Osteoblast (primary cell): ENCODE measurements around the gene TMIGD3. TPM values are rescaled to one million over a fixed set of nuclear protein-coding genes. Genes with fewer than 3 reads are reported as not detected.

Experiments used
- DNase-seq: peaks from one replicate; pipeline ENCODE4 v3.0.0; 2011; ENCODE audit warnings: low spot score, mixed read lengths; ENCODE audit not compliant: insufficient read length; ENCODE audit errors: missing footprints
- H2AFZ ChIP-seq: 2 replicates; pipeline ENCODE4 v1.6.0; 2011; ENCODE audit warnings: mild to moderate bottlenecking, low read length
- H3K27ac ChIP-seq: 2 replicates; pipeline ENCODE4 v1.5.1; 2011; ENCODE audit warnings: mild to moderate bottlenecking, low read depth, low read length, moderate library complexity
- H3K27me3 ChIP-seq: 2 replicates; pipeline ENCODE4 v1.6.0; 2012; ENCODE audit warnings: mild to moderate bottlenecking, control low read depth, inconsistent platforms, low read length, moderate library complexity; ENCODE audit not compliant: insufficient read depth
- H3K36me3 ChIP-seq: 2 replicates; pipeline ENCODE4 v1.5.1; 2011; ENCODE audit warnings: mild to moderate bottlenecking, low read length, control low read depth, moderate library complexity; ENCODE audit not compliant: insufficient read depth
- H3K4me1 ChIP-seq: 2 replicates; pipeline ENCODE4 v1.5.1; 2011; ENCODE audit warnings: mild to moderate bottlenecking, low read length, control low read depth, moderate library complexity; ENCODE audit not compliant: insufficient read depth
- H3K4me2 ChIP-seq: 2 replicates; pipeline ENCODE4 v1.6.0; 2011; ENCODE audit warnings: mild to moderate bottlenecking, low read length; ENCODE audit not compliant: insufficient read depth
- H3K4me3 ChIP-seq: fragments of 200-600 bp; sonication (generic); 3 replicates; pipeline ENCODE4 v1.5.1; 2012; ENCODE audit warnings: mild to moderate bottlenecking, low read length, inconsistent platforms; ENCODE audit not compliant: insufficient read depth
- H3K79me2 ChIP-seq: 2 replicates; pipeline ENCODE4 v1.6.0; 2012; ENCODE audit warnings: mild to moderate bottlenecking, low read length, control low read depth, inconsistent platforms; ENCODE audit not compliant: insufficient read depth
- H3K9me3 ChIP-seq: 2 replicates; pipeline ENCODE4 v1.5.1; 2011; ENCODE audit warnings: low read depth, low read length, control low read depth
- H4K20me1 ChIP-seq: 2 replicates; pipeline ENCODE4 v1.6.0; 2012; ENCODE audit warnings: mild to moderate bottlenecking, low read length, control low read depth; ENCODE audit not compliant: insufficient read depth
- total RNA-seq: library from RNA; depleted of rRNA; stranded (reverse); fragments of >200 nt; gene quantifications from 2 replicates; pipeline ENCODE4 v1.2.3, GENCODE V29; 2012
- TF ChIP-seq, protein P1 (sequence below): IDR thresholded peaks from 2 replicates; pipeline ENCODE4 v1.5.1; 2011; ENCODE audit warnings: mild to moderate bottlenecking, low read depth, low read length, moderate library complexity; ENCODE audit errors: extremely low read depth

The TMIGD3 gene
- total RNA-seq, 1 donor, result not detected

DNA sequence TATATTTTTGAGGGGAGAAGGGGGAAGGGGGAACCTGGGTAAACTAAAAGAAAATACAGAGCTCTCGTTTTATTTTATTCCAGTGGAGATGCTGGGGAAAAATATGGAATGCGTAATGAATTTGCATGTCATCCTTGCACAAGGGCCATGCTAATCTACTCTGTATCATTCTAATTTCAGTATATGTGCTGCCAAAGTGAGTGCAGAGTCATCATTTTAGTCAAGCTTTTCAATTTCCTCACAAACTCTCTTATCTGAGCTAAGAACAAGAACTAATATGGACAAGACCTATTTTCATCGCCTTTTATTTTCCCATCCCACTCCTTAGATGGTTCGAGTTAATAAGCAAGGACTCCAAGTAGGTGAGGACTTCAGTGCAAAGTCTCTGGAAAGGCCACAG, 13.2 kb downstream of the TMIGD3 start:
- Histone ChIP-seq H3K4me1 (no peaks in the 10 kb centered on the region), H3K36me3 (no peaks in the 10 kb centered on the region), H3K4me2 (no peak overlapping the region), H4K20me1 (no peaks in the 10 kb centered on the region), H2AFZ (no peak overlapping the region), H3K9me3 (no peaks in the 10 kb centered on the region), H3K4me3 (no peak overlapping the region), H3K27ac (no peak overlapping the region), H3K27me3 (peaks cover 10% of the 10 kb centered on the region), H3K79me2 (no peaks in the 10 kb centered on the region)
- TF ChIP-seq, protein P1, sequence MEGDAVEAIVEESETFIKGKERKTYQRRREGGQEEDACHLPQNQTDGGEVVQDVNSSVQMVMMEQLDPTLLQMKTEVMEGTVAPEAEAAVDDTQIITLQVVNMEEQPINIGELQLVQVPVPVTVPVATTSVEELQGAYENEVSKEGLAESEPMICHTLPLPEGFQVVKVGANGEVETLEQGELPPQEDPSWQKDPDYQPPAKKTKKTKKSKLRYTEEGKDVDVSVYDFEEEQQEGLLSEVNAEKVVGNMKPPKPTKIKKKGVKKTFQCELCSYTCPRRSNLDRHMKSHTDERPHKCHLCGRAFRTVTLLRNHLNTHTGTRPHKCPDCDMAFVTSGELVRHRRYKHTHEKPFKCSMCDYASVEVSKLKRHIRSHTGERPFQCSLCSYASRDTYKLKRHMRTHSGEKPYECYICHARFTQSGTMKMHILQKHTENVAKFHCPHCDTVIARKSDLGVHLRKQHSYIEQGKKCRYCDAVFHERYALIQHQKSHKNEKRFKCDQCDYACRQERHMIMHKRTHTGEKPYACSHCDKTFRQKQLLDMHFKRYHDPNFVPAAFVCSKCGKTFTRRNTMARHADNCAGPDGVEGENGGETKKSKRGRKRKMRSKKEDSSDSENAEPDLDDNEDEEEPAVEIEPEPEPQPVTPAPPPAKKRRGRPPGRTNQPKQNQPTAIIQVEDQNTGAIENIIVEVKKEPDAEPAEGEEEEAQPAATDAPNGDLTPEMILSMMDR, result no peak
- DNase-seq, result no peak

DNA sequence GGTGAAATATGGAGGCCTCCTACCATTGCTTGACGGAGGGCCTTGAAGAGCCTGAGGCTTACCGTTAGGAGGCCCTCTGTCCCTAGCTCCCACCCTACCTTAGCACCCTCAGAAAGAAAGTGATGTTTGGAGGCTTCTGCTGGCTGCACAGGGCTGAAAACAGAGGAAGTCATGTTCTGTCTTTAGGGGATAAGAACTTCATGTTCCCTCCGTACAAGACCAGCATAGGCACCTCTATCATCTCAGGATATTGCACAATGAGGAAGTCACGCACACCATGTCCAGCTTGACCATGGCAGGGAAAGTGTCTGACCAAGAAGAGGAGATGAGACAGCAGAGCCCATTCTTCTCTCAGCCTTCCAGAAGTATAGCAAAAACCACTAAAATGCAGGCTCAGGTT, 13.8 kb downstream of the TMIGD3 start:
- Histone ChIP-seq H3K79me2 (no peaks in the 10 kb centered on the region), H4K20me1 (no peaks in the 10 kb centered on the region), H3K4me2 (no peak overlapping the region), H3K27ac (no peak overlapping the region), H3K9me3 (no peaks in the 10 kb centered on the region), H3K36me3 (no peaks in the 10 kb centered on the region), H3K4me1 (no peaks in the 10 kb centered on the region), H3K27me3 (peaks cover 10% of the 10 kb centered on the region), H2AFZ (no peak overlapping the region), H3K4me3 (no peak overlapping the region)
- TF ChIP-seq, protein P1, result no peak
- DNase-seq, result no peak

DNA sequence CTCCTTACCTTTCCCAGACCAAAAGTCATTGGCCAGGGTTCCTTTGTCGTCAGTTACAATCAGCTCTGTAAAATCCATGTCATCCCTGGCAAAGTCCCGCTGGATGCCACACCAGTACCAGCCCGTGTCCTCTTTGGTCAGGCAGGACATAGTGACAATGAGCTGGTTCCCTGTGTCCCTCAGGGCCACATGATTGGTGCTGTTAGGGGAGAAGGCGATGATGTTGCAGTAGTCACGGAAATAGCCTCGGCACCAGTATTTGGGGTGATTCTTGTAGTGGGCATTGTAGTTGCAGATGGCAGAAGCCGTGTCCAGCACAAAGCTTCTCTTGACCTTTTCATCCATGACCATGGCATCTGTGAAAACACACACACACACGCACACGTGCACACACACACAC, 14.8 kb downstream of the TMIGD3 start:
- no peaks in the 10 kb centered on the region for H3K9me3 ChIP-seq
- no peaks in the 10 kb centered on the region for H3K79me2 ChIP-seq
- no peak for DNase-seq
- TF ChIP-seq, protein P1, result no peak
- H3K4me3 ChIP-seq, result no peak overlapping the region
- no peaks in the 10 kb centered on the region for H3K36me3 ChIP-seq
- no peak overlapping the region for H3K27ac ChIP-seq
- H3K27me3 ChIP-seq, result peaks cover 6% of the 10 kb centered on the region
- H3K4me1 ChIP-seq, result no peaks in the 10 kb centered on the region
- no peaks in the 10 kb centered on the region for H4K20me1 ChIP-seq
- H3K4me2 ChIP-seq, result no peak overlapping the region
- H2AFZ ChIP-seq, result no peak overlapping the region

DNA sequence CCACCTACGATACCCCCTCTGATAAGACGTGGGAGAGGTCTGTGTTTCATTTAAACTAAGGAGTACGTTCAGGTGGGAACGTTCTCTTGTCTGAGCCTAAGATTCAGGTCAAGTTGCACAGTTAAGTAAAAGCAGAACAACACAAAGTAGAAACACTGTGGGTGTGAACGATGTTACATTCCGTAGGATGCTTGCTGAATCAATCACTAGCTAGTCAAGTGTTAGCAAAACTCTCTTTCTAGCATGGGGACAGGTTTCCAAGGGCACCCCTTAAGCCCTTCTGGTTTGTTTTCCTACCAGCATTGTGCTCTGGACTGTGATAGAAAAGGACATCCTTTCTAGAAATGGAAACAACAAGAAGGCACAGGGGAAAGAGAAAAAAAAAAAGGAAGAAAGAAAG, 16.3 kb downstream of the TMIGD3 start:
- TF ChIP-seq, protein P1, result no peak
- no peaks in the 10 kb centered on the region for H3K79me2 ChIP-seq
- peaks cover 4% of the 10 kb centered on the region for H3K27me3 ChIP-seq
- no peaks in the 10 kb centered on the region for H4K20me1 ChIP-seq
- no peak for DNase-seq
- H3K9me3 ChIP-seq, result no peaks in the 10 kb centered on the region
- H2AFZ ChIP-seq, result no peak overlapping the region
- H3K36me3 ChIP-seq, result no peaks in the 10 kb centered on the region
- no peak overlapping the region for H3K4me2 ChIP-seq
- H3K27ac ChIP-seq, result no peak overlapping the region
- no peak overlapping the region for H3K4me3 ChIP-seq
- H3K4me1 ChIP-seq, result peaks cover 6% of the 10 kb centered on the region
